ENCODE results near the gene MBNL1. TPM values are rescaled to one million over a fixed set of nuclear protein-coding genes. Genes with fewer than 3 reads are reported as not detected.
"Not testable (repeated sequence)": the region's sequence is repeated elsewhere in the genome, so short reads cannot be mapped to it uniquely, and the experiment has no call there.

MBNL1 gene
- total RNA-seq, 1 donor from 2014 or later, result 14.7 TPM

DNA sequence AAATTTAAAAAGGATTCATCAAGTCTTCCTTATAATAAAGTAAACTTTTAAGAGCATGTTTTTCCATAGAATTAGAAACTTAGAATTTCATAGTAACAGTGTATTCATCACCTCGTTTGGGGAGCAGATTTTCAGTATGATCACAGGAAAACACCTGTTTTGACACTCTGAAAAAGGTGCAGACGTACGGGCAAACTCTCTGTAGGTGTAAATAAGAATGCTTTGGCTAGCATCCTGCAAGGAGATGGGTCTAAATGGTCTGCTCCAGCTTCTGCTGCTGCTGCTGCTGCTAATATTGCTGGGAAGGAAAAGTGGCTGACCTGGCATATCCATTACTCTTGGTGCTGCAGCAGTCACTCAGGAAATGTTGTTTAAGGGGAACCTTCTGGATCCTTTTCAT lies 66.0 kb downstream of the MBNL1 start:
- H3K27ac Mint-ChIP-seq, result no peak overlapping the region
- H3K27me3 ChIP-seq, result no peaks in the 10 kb centered on the region
- H3K9me3 ChIP-seq (ENCODE audit: low read depth), result no peaks in the 10 kb centered on the region
- no peak overlapping the region for H3K9ac ChIP-seq
- H3K27me3 Mint-ChIP-seq (ENCODE audit: insufficient read depth, low read depth), result no peaks in the 10 kb centered on the region
- H3K4me3 Mint-ChIP-seq, result no peak overlapping the region
- no peak overlapping the region for H3K27ac ChIP-seq
- H3K36me3 ChIP-seq, result no peaks in the 10 kb centered on the region
- no peaks in the 10 kb centered on the region for H3K9me3 Mint-ChIP-seq
- no peaks in the 10 kb centered on the region for H3F3A ChIP-seq (ENCODE audit: low read depth)
- H3K4me2 ChIP-seq, result no peak overlapping the region
- no peaks in the 10 kb centered on the region for H3K4me1 Mint-ChIP-seq
- H3K79me2 ChIP-seq (ENCODE audit: low read depth), result no peaks in the 10 kb centered on the region
- H3K36me3 Mint-ChIP-seq, result no peaks in the 10 kb centered on the region
- no peaks in the 10 kb centered on the region for H3K4me1 ChIP-seq
- H4K20me1 ChIP-seq (ENCODE audit: low read depth), result no peaks in the 10 kb centered on the region
- H3K4me3 ChIP-seq, result no peak overlapping the region
- no peak overlapping the region for H2AFZ ChIP-seq (replicated peaks)
- TF ChIP-seq EZH2phosphoT487 (IDR thresholded peaks at IDR 0.05) (no peak), EZH2 (IDR thresholded peaks at IDR 0.05) (no peak)
- TF ChIP-seq, protein P1, sequence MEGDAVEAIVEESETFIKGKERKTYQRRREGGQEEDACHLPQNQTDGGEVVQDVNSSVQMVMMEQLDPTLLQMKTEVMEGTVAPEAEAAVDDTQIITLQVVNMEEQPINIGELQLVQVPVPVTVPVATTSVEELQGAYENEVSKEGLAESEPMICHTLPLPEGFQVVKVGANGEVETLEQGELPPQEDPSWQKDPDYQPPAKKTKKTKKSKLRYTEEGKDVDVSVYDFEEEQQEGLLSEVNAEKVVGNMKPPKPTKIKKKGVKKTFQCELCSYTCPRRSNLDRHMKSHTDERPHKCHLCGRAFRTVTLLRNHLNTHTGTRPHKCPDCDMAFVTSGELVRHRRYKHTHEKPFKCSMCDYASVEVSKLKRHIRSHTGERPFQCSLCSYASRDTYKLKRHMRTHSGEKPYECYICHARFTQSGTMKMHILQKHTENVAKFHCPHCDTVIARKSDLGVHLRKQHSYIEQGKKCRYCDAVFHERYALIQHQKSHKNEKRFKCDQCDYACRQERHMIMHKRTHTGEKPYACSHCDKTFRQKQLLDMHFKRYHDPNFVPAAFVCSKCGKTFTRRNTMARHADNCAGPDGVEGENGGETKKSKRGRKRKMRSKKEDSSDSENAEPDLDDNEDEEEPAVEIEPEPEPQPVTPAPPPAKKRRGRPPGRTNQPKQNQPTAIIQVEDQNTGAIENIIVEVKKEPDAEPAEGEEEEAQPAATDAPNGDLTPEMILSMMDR (IDR thresholded peaks at IDR 0.05), result no peak
- DNase-seq (ENCODE audit: low spot score), result no peak

DNA sequence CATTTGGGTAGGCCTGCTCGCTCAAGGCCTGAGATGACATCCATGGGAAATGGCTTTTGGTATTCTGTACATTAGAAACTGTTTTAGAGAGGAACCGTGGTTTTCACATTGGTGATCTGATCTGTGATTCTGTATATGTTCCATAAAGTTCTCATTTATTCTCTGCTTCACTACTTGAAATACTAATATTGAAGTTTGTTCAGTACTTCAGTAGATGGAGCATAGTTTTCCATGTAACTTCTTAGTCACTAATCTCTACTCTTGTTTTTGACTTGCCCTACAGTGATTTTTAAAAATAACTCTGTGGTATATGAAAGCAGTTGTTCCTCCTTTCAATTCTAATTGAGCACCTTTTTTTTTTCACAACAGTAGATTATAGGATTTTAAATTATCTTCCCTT lies 66.5 kb downstream of the MBNL1 start:
- H3K27me3 ChIP-seq, result no peaks in the 10 kb centered on the region
- H3K4me1 Mint-ChIP-seq, result no peaks in the 10 kb centered on the region
- no peaks in the 10 kb centered on the region for H4K20me1 ChIP-seq (ENCODE audit: low read depth)
- no peak for DNase-seq (ENCODE audit: low spot score)
- H3K4me2 ChIP-seq, result no peak overlapping the region
- no peak overlapping the region for H2AFZ ChIP-seq (replicated peaks)
- no peak overlapping the region for H3K27ac Mint-ChIP-seq
- no peaks in the 10 kb centered on the region for H3K27me3 Mint-ChIP-seq (ENCODE audit: insufficient read depth, low read depth)
- no peak overlapping the region for H3K4me3 Mint-ChIP-seq
- TF ChIP-seq, protein P1 (IDR thresholded peaks at IDR 0.05), result no peak
- TF ChIP-seq EZH2 (IDR thresholded peaks at IDR 0.05) (no peak), EZH2phosphoT487 (IDR thresholded peaks at IDR 0.05) (no peak)
- no peaks in the 10 kb centered on the region for H3K9me3 Mint-ChIP-seq
- no peaks in the 10 kb centered on the region for H3F3A ChIP-seq (ENCODE audit: low read depth)
- no peak overlapping the region for H3K27ac ChIP-seq
- no peaks in the 10 kb centered on the region for H3K4me1 ChIP-seq
- H3K79me2 ChIP-seq (ENCODE audit: low read depth), result no peaks in the 10 kb centered on the region
- H3K36me3 Mint-ChIP-seq, result no peaks in the 10 kb centered on the region
- H3K9ac ChIP-seq, result no peak overlapping the region
- H3K9me3 ChIP-seq (ENCODE audit: low read depth), result no peaks in the 10 kb centered on the region
- H3K36me3 ChIP-seq, result no peaks in the 10 kb centered on the region
- H3K4me3 ChIP-seq, result no peak overlapping the region

GRCh38 chr3:152337337-152337736 lies 68.6 kb downstream of the MBNL1 start:
- H3K27ac Mint-ChIP-seq; H3K9me3 Mint-ChIP-seq; H3K79me2 ChIP-seq (ENCODE audit: low read depth): not testable (repeated sequence)

GRCh38 chr3:152338159-152338720 lies 69.5 kb downstream of the MBNL1 start:
- H3K36me3 Mint-ChIP-seq, result no peaks in the 10 kb centered on the region

More at GRCh38 chr3:152337337-152337736, 68.6 kb downstream of the MBNL1 start:
- H2AFZ ChIP-seq (replicated peaks); H3K27ac ChIP-seq; H3F3A ChIP-seq (ENCODE audit: low read depth); H3K4me1 Mint-ChIP-seq; H4K20me1 ChIP-seq (ENCODE audit: low read depth); H3K4me3 Mint-ChIP-seq; H3K4me2 ChIP-seq; H3K27me3 Mint-ChIP-seq (ENCODE audit: insufficient read depth, low read depth); H3K9ac ChIP-seq; H3K9me3 ChIP-seq (ENCODE audit: low read depth); DNase-seq (ENCODE audit: low spot score); H3K36me3 Mint-ChIP-seq; H3K27me3 ChIP-seq; H3K4me1 ChIP-seq; H3K4me3 ChIP-seq; H3K36me3 ChIP-seq: not testable (repeated sequence)

More at GRCh38 chr3:152338159-152338720, 69.5 kb downstream of the MBNL1 start:
- Histone ChIP-seq H3K27ac (no peak overlapping the region), H3K9ac (no peak overlapping the region), H2AFZ (replicated peaks) (no peak overlapping the region), H3F3A (ENCODE audit: low read depth) (no peaks in the 10 kb centered on the region), H3K79me2 (ENCODE audit: low read depth) (no peaks in the 10 kb centered on the region), H3K4me1 (no peaks in the 10 kb centered on the region), H3K27me3 (no peaks in the 10 kb centered on the region), H3K9me3 (ENCODE audit: low read depth) (no peaks in the 10 kb centered on the region), H3K4me3 (no peak overlapping the region), H4K20me1 (ENCODE audit: low read depth) (no peaks in the 10 kb centered on the region), H3K36me3 (no peaks in the 10 kb centered on the region), H3K4me2 (no peak overlapping the region)
- no peaks in the 10 kb centered on the region for H3K9me3 Mint-ChIP-seq
- no peak for TF ChIP-seq EZH2phosphoT487 (IDR thresholded peaks at IDR 0.05)
- no peak for TF ChIP-seq EZH2 (IDR thresholded peaks at IDR 0.05)
- TF ChIP-seq, protein P1 (IDR thresholded peaks at IDR 0.05), result no peak
- no peak for DNase-seq (ENCODE audit: low spot score)
- no peak overlapping the region for H3K27ac Mint-ChIP-seq
- H3K4me3 Mint-ChIP-seq, result no peak overlapping the region
- peaks cover 2% of the 10 kb centered on the region for H3K4me1 Mint-ChIP-seq
- no peaks in the 10 kb centered on the region for H3K27me3 Mint-ChIP-seq (ENCODE audit: insufficient read depth, low read depth)

Measured in neural progenitor cell (in vitro differentiated cells).